Breast epithelium (tissue), 3 donors: ENCODE measurements around the gene OCA2.

Source experiments
- CTCF ChIP-seq, 3 donors: fragments of 450-650 bp; IDR thresholded peaks; one replicate each; pipeline ENCODE4 v1.5.1; 2016 to 2017; ENCODE audit warnings: antibody characterized with exemption in 3 of 3, mild to moderate bottlenecking in 3 of 3, moderate library complexity in 3 of 3
- POLR2A ChIP-seq: fragments of 450-650 bp; IDR thresholded peaks from one replicate; pipeline ENCODE4 v1.6.1; 2016; ENCODE audit warnings: antibody characterized with exemption, mild to moderate bottlenecking, moderate library complexity

- TF ChIP-seq CTCF (IDR thresholded peaks at IDR 0.05) (no peak), POLR2A (no peak)
These were observed 252.3 kb downstream of the OCA2 start for GRCh38 chr15:27846722-27847395.
